OCI-LY7 (cell line): Measurements from ENCODE around the gene MYOCOS. TPM values are rescaled to one million over a fixed set of nuclear protein-coding genes. Genes with fewer than 3 reads are reported as not detected.

Source experiments
- BruUV-seq: library from RNA; stranded (reverse); fragments of 400-500 nt; replicated peaks from 2 replicates; lab custom pipeline; 2021; lab: Mats Ljungman, UMichigan
- CTCF ChIA-PET: fragments of 300-600 bp; sonication (Branson Sonifier 250); formaldehyde crosslinking; loops from one replicate; lab custom pipeline; 2022; ENCODE audit warnings: antibody characterized with exemption; ENCODE audit not compliant: unreplicated experiment; lab: Charles Lee
- POLR2A ChIA-PET: fragments of 300-600 bp; sonication (Branson Sonifier 250); formaldehyde crosslinking; loops from one replicate; lab custom pipeline; 2022; ENCODE audit warnings: antibody characterized with exemption; lab: Charles Lee
- DNase-seq: peaks from one replicate; pipeline ENCODE4 v3.0.0-alpha.2; 2015; ENCODE audit warnings: low spot score
- H2AFZ ChIP-seq: fragments of 200-600 bp; sonication (generic), shearing (Covaris generic); 2 replicates; pipeline ENCODE4 v1.6.1; 2014; ENCODE audit warnings: mild to moderate bottlenecking, antibody characterized with exemption, low read length, moderate library complexity
- H3K27ac ChIP-seq: fragments of 200-600 bp; sonication (generic); 2 replicates; pipeline ENCODE4 v1.5.1; 2014; ENCODE audit warnings: mixed run types, low read depth, mild to moderate bottlenecking, moderate library complexity, low read length, inconsistent platforms; ENCODE audit not compliant: poor library complexity, severe bottlenecking
- H3K36me3 ChIP-seq: fragments of 200-600 bp; sonication (generic); 2 replicates; pipeline ENCODE4 v1.6.1; 2014; ENCODE audit warnings: mild to moderate bottlenecking, antibody characterized with exemption, low read length, moderate library complexity, mixed read lengths; ENCODE audit not compliant: insufficient read depth
- H3K4me1 ChIP-seq: fragments of 200-600 bp; sonication (generic); 2 replicates; pipeline ENCODE4 v1.5.1; 2014; ENCODE audit warnings: mild to moderate bottlenecking, low read length; ENCODE audit not compliant: insufficient read depth, poor library complexity, severe bottlenecking
- H3K4me2 ChIP-seq: fragments of 200-600 bp; sonication (generic); 2 replicates; pipeline ENCODE4 v1.6.1; 2014; ENCODE audit warnings: mild to moderate bottlenecking, low read length
- H3K4me3 ChIP-seq: fragments of 200-600 bp; sonication (generic); 2 replicates; pipeline ENCODE4 v1.5.1; 2014; ENCODE audit warnings: mild to moderate bottlenecking, low read depth, low read length; ENCODE audit not compliant: poor library complexity, severe bottlenecking
- H3K79me2 ChIP-seq: fragments of 200-600 bp; sonication (generic); 2 replicates; pipeline ENCODE4 v1.6.1; 2016; ENCODE audit warnings: low read depth, mild to moderate bottlenecking, low read length, moderate library complexity, mixed read lengths; ENCODE audit not compliant: insufficient read depth
- H3K9me2 ChIP-seq: fragments of 200-600 bp; sonication (generic); 2 replicates; pipeline ENCODE4 v1.6.1; 2016; ENCODE audit warnings: mild to moderate bottlenecking, low read length, mixed read lengths; ENCODE audit not compliant: insufficient read depth
- H3K9me3 ChIP-seq: fragments of 200-600 bp; sonication (generic); 2 replicates; pipeline ENCODE4 v1.6.1; 2014; ENCODE audit warnings: mild to moderate bottlenecking, mixed run types, low read length, mixed read lengths
- H4K20me1 ChIP-seq: fragments of 200-600 bp; sonication (generic); 2 replicates; pipeline ENCODE4 v1.6.1; 2014; ENCODE audit warnings: mild to moderate bottlenecking, antibody characterized with exemption, low read length, moderate library complexity, mixed read lengths; ENCODE audit not compliant: insufficient read depth
- EZH2phosphoT487 ChIP-seq: fragments of 200-600 bp; sonication (generic); IDR thresholded peaks from 2 replicates; pipeline ENCODE4 v1.6.1; 2018; ENCODE audit warnings: low read depth, borderline replicate concordance, mild to moderate bottlenecking, mixed run types, antibody characterized with exemption, low read length, moderate library complexity, mixed read lengths
- intact Hi-C: fragments of 100-400 bp; cut with micrococcal nuclease; formaldehyde crosslinking; loops from one replicate; pipeline ENCODE4 v1.10.0; 2022; ENCODE audit not compliant: unreplicated experiment
- total RNA-seq, 2 experiments: library from RNA; depleted of rRNA in 1 of 2; stranded (reverse); fragments of >200 nt in 1 of 2; shearing (Covaris generic) in 1 of 2; gene quantifications; 2 replicates each; pipeline ENCODE4 v1.2.3, GENCODE V29; 2014 to 2022
- TF ChIP-seq, protein P1 (sequence below): fragments of 200-600 bp; sonication (generic); conservative IDR thresholded peaks from 2 replicates; pipeline ENCODE4 v1.5.1; 2014; ENCODE audit warnings: mild to moderate bottlenecking, antibody characterized with exemption, low read length, moderate library complexity, mixed read lengths

Gene MYOCOS
- total RNA-seq, 2 experiments from 2014 or later: 0.16 to 0.21 TPM

GRCh38 chr1:171628225-171628624, 6.2 kb downstream of the MYOCOS start:
- Histone ChIP-seq H3K4me1 (no peaks in the 10 kb centered on the region), H3K27ac (no peak overlapping the region), H3K4me2 (no peak overlapping the region), H2AFZ (no peak overlapping the region), H3K9me2 (no peaks in the 10 kb centered on the region), H3K9me3 (no peaks in the 10 kb centered on the region), H4K20me1 (no peaks in the 10 kb centered on the region), H3K79me2 (no peaks in the 10 kb centered on the region), H3K36me3 (no peaks in the 10 kb centered on the region), H3K4me3 (no peak overlapping the region)
- intact Hi-C loops: no loop called here
- ChIA-PET POLR2A (no interaction called here), CTCF (no interaction called here)
- BruUV-seq: no TSS peak
- DNase-seq: no peak
- TF ChIP-seq, protein P1, sequence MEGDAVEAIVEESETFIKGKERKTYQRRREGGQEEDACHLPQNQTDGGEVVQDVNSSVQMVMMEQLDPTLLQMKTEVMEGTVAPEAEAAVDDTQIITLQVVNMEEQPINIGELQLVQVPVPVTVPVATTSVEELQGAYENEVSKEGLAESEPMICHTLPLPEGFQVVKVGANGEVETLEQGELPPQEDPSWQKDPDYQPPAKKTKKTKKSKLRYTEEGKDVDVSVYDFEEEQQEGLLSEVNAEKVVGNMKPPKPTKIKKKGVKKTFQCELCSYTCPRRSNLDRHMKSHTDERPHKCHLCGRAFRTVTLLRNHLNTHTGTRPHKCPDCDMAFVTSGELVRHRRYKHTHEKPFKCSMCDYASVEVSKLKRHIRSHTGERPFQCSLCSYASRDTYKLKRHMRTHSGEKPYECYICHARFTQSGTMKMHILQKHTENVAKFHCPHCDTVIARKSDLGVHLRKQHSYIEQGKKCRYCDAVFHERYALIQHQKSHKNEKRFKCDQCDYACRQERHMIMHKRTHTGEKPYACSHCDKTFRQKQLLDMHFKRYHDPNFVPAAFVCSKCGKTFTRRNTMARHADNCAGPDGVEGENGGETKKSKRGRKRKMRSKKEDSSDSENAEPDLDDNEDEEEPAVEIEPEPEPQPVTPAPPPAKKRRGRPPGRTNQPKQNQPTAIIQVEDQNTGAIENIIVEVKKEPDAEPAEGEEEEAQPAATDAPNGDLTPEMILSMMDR: no peak
- TF ChIP-seq EZH2phosphoT487: no peak

DNA sequence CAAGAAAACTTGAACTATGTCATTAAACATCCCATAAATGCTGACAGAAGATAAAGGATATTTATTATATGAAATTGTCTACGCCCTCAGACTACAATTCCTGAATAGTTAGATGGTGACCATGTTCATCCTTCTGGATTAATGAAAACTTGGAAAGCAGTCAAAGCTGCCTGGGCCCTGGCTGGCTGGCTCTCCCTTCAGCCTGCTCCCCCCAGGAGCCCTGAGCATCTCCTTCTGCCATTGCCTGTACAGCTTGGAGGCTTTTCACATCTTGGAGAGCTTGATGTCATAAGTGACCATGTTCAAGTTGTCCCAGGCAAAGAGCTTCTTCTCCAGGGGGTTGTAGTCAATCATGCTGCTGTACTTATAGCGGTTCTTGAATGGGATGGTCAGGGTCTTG, 13.6 kb downstream of the MYOCOS start:
- Histone ChIP-seq H3K9me3 (no peaks in the 10 kb centered on the region), H3K27ac (no peak overlapping the region), H4K20me1 (no peaks in the 10 kb centered on the region), H3K36me3 (no peaks in the 10 kb centered on the region), H3K4me3 (no peak overlapping the region), H3K79me2 (no peaks in the 10 kb centered on the region), H3K4me2 (no peak overlapping the region), H3K4me1 (no peaks in the 10 kb centered on the region), H2AFZ (no peak overlapping the region), H3K9me2 (no peaks in the 10 kb centered on the region)
- intact Hi-C loops: no loop called here
- TF ChIP-seq, protein P1: no peak
- ChIA-PET CTCF (no interaction called here), POLR2A (interaction anchor here (0.6 kb wide), 1 partner anchor 997 kb away, joined by 3 read pairs; no protein-coding TSS in a partner anchor)
- BruUV-seq: no TSS peak
- no peak for DNase-seq

GRCh38 chr1:171636141-171636540, 14.1 kb downstream of the MYOCOS start:
- H3K9me2 ChIP-seq: no peaks in the 10 kb centered on the region
- intact Hi-C loops: no loop called here
- no peak for DNase-seq
- CTCF ChIA-PET: no interaction called here
- BruUV-seq: no TSS peak
- POLR2A ChIA-PET: no interaction called here
- H3K4me1 ChIP-seq: no peaks in the 10 kb centered on the region
- no peaks in the 10 kb centered on the region for H3K79me2 ChIP-seq
- H3K27ac ChIP-seq: no peak overlapping the region
- H3K36me3 ChIP-seq: no peaks in the 10 kb centered on the region
- TF ChIP-seq EZH2phosphoT487: no peak
- TF ChIP-seq, protein P1: no peak
- no peak overlapping the region for H2AFZ ChIP-seq
- H4K20me1 ChIP-seq: no peaks in the 10 kb centered on the region
- H3K4me2 ChIP-seq: no peak overlapping the region
- H3K4me3 ChIP-seq: no peak overlapping the region
- no peaks in the 10 kb centered on the region for H3K9me3 ChIP-seq
